Epithelial cell of proximal tubule (primary cell): Measurements from ENCODE around the gene MAD1L1. TPM values are rescaled to one million over a fixed set of nuclear protein-coding genes. Genes with fewer than 3 reads are reported as not detected.

ENCODE experiments used
- DNase-seq: peaks from one replicate; pipeline ENCODE4 v3.0.0-alpha.2; 2011; ENCODE audit warnings: low read depth
- H3K4me3 ChIP-seq: 2 replicates; pipeline ENCODE4 v1.5.1; 2011; ENCODE audit warnings: low read depth, mild to moderate bottlenecking, low read length
- total RNA-seq: library from RNA; depleted of rRNA; stranded (reverse); fragments of >200 nt; gene quantifications from 2 replicates; pipeline ENCODE4 v1.2.3, GENCODE V29; 2015
- TF ChIP-seq, protein P1 (sequence below): conservative IDR thresholded peaks from 2 replicates; pipeline ENCODE4 v1.5.1; 2012; ENCODE audit warnings: low read depth, mild to moderate bottlenecking, low read length

The MAD1L1 gene
- total RNA-seq, 1 donor from 2014 or later = 83.4 TPM

GRCh38 chr7:1968397-1969111, 264.2 kb downstream of the MAD1L1 start:
- TF ChIP-seq, protein P1, sequence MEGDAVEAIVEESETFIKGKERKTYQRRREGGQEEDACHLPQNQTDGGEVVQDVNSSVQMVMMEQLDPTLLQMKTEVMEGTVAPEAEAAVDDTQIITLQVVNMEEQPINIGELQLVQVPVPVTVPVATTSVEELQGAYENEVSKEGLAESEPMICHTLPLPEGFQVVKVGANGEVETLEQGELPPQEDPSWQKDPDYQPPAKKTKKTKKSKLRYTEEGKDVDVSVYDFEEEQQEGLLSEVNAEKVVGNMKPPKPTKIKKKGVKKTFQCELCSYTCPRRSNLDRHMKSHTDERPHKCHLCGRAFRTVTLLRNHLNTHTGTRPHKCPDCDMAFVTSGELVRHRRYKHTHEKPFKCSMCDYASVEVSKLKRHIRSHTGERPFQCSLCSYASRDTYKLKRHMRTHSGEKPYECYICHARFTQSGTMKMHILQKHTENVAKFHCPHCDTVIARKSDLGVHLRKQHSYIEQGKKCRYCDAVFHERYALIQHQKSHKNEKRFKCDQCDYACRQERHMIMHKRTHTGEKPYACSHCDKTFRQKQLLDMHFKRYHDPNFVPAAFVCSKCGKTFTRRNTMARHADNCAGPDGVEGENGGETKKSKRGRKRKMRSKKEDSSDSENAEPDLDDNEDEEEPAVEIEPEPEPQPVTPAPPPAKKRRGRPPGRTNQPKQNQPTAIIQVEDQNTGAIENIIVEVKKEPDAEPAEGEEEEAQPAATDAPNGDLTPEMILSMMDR = no peak
- no peak for DNase-seq
- no peak overlapping the region for H3K4me3 ChIP-seq

- TF ChIP-seq, protein P1 = no peak
- DNase-seq = no peak
- no peak overlapping the region for H3K4me3 ChIP-seq
These were observed 265.0 kb downstream of the MAD1L1 start for GRCh38 chr7:1967512-1968396.

- DNase-seq = no peak
- H3K4me3 ChIP-seq = no peak overlapping the region
- TF ChIP-seq, protein P1 = no peak
These were observed 266.0 kb downstream of the MAD1L1 start for GRCh38 chr7:1966631-1967200.

DNA sequence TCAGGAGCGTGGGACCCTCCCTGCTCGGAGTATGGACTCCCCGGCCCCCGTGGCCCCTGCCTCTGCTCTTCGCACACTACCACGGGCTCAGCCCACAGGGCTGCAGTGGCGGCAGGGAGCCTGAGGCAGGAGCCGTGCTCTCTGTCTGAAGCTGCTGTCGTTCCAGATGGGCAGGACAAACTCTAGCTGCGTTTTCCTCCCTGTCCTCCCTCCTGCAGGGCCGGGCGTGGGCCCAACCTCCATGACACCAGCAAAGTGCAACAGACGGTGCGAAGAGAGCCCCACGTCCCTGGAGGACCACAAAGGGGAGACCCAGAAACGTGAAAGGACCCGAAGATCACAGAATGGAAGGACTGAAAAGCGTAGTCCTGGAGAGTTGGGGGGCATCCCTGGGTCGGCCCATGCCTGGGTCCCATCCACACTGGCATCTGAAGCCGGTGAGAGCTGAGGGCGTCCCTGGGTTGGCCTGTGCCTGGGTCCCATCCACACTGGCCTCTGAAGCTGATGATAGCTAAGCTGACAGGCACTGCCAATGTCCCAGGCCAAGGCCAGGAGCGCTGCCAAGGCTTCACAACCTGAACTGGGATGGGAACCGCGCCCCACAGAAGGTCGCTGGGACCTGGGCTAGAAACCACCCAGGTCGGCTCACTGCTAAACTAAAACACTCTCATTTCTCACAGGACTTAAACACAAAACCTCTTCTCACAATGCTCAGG, 267.0 kb downstream of the MAD1L1 start:
- TF ChIP-seq, protein P1 = no peak
- DNase-seq = no peak
- no peak overlapping the region for H3K4me3 ChIP-seq

GRCh38 chr7:1964913-1965578, 267.7 kb downstream of the MAD1L1 start:
- TF ChIP-seq, protein P1 = no peak

DNA sequence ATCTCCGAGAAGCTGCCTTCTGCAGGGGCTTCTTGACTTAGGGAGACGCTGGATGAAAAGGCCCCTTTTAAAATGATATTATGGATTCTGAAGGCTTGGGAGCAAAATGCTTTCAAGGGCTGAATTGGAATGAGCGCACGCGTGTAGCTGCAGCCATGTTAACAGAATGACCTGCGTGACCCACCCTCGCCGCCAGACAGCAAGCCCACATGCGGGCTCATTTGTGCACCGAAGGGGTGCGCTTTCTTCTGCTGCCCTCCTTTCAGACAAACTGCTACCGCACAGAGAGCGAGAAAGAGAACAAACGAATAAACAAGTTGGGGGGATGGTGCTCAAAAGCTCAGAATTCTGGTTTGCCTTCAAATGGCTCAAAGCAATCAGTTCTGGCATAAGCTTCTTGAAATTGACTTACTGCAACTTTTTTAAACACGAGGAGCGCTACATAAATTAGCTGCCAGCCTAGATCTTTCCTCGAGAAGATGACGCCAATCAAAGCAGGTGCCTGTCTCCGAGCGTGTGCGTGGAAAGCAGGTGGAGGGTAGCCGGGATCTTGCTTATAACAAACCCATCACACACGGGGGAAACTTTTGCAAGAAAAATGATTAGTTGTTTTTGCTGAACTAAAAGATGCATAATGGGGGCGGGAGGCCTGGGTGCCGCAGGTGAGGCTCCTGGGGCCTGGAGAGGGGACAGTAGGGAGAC, 268.4 kb downstream of the MAD1L1 start:
- TF ChIP-seq, protein P1 = no peak
- no peak for DNase-seq

More at GRCh38 chr7:1964913-1965578, 267.7 kb downstream of the MAD1L1 start:
- H3K4me3 ChIP-seq = no peak overlapping the region
- DNase-seq = no peak

More for the DNA sequence above, 268.4 kb downstream of the MAD1L1 start:
- no peak overlapping the region for H3K4me3 ChIP-seq
